Placental pericyte (primary cell): ENCODE results near the gene SMOC1. TPM values are rescaled to one million over a fixed set of nuclear protein-coding genes. Genes with fewer than 3 reads are reported as not detected.

Experiments
- total RNA-seq: library from RNA; depleted of rRNA; stranded (reverse); fragments of >200 nt; gene quantifications from 2 replicates; pipeline ENCODE4 v1.2.3, GENCODE V29; 2012

SMOC1 gene
- not detected in 2 replicates for total RNA-seq

DNA sequence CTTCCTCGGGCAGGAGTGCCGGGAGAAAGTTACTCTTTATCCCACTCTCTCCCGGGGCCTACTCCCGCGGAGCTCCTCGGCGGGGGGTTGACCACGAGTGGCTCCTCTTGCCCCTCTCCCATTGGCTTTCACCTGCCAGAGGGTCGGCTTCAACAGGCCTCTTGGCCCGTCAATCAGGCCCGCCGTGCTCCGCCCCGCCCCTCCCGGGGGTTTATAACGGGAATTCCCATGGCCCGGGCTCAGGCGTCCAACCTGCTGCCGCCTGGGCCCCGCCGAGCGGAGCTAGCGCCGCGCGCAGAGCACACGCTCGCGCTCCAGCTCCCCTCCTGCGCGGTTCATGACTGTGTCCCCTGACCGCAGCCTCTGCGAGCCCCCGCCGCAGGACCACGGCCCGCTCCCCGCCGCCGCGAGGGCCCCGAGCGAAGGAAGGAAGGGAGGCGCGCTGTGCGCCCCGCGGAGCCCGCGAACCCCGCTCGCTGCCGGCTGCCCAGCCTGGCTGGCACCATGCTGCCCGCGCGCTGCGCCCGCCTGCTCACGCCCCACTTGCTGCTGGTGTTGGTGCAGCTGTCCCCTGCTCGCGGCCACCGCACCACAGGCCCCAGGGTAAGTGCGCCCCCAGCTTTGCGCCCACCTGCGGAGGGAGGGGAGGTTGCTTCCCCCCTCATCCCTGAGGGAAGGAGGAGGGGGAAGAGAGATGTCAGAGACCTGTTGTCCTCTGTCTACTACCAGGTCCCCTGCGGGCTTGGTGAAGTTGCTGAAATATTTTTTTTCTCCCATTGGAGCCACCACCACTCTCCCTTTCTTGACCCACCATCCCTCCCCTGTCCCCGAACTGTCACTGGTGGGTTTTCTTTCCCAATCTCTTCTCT, at the start of gene SMOC1:
Gene SMOC1, plus strand, starts transcription at position 242 of the 869 bp plus-strand sequence. Its CDS starts 263 bp downstream, at position 505.

Other genes starting within 250 kb of the SMOC1 start
- gene SRSF5, start 112.3 kb upstream of the SMOC1 start, total RNA-seq = 99.2 and 142 TPM in 2 replicates
- not detected in 2 replicates for gene SLC10A1, start 82.2 kb upstream of the SMOC1 start, total RNA-seq